Measurements from ENCODE around the gene STARD3. TPM values are rescaled to one million over a fixed set of nuclear protein-coding genes. Genes with fewer than 3 reads are reported as not detected.

The STARD3 gene
- total RNA-seq, 2 donors from 2014 or later: 52.5 to 67.7 TPM

DNA sequence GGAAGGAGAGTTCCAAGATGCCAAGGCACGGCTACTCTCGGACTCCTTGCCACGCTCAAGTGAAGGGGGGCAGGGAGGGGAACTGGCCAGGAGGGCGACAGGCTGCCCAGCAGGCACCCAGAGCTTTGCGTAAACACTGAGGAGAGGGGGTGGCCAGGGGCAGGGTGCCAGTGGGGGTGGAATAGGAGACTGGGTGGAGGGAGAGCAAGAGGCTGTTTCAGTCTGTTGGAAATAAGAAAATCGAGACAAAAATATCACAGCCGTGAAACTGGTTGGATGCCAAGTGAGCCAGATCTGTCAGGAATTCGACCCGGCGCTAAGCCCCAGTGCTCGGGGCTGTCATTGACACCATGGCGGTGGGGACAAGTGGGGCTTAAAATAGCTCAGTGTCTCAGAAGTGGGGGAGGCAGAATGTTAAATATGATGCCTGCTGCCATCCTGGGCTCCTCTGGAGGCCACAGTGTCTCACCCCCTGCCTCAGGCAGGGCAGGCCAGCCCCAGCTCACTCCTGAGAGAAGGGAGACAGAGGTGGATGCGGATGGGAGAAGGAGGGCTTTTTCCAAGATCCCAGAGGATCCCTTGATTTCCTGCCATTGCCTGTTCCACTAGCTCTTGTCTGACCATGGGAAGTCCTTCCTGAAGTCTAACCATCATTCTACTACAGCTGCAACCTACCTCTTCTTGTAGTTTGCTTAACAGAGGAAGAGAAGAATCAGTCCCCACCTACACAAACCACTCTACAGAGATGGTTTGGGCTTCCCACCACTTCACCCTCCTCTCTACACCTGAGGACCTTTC, 40.8 kb downstream of the STARD3 start:
- Histone ChIP-seq H3K4me3 (peak overlapping the region; percentile 29), H3K4me1 (ENCODE audit: control insufficient read depth in 1 of 2, low read depth in 2 of 2) (peaks cover 34 to 58% of the 10 kb centered on the region in 2 donors)
- peak; percentile 83 for DNase-seq (ENCODE audit: low spot score)

DNA sequence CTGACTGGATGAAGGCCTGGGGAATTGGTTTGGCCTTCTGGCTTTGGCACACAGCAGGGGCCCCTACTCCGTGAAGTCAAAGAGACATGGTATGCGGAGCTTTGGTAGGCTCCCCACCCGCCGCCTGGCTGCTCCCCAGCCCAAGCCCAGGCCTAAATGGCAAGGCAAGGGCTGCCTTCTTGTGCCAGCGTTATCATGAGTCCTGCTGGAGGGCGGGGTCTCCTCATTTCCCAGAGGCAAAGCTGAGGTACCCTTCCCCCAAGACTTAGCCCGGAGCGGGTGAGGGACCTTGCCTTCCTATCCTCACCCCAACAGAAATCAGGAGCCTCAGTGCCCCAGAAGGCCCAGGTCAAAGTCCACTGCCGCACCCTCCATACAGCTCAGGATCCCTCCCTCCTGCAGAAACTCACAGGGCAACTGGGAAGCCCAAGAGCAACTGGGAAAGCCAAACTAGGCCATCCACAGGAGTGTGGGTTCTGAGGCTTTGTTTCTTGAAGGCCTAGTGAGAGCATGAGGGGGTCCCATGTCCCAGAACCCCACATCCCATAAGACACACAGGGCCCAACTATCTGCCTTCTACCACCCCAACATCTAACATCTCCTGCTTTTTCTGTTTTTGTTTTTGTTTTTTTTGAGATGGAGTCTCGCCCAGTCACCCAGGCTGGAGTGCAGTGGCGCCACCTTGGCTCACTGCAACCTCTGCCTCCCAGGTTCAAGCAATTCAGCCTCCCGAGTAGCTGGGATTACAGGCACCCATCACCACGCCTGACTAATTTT, 41.6 kb downstream of the STARD3 start:
- Histone ChIP-seq H3K27ac (peak overlapping the region; percentile 87 to 92), H3K4me1 (ENCODE audit: control insufficient read depth in 1 of 2, low read depth in 2 of 2) (peaks cover 34 to 58% of the 10 kb centered on the region in 2 donors), H3K36me3 (no peaks in the 10 kb centered on the region), H3K4me3 (no peak overlapping the region), H3K27me3 (replicated peaks; ENCODE audit: insufficient read depth) (no peaks in the 10 kb centered on the region), H3K9me3 (no peaks in the 10 kb centered on the region)
- ATAC-seq (ENCODE audit: insufficient number of reproducible peaks, low FRiP score, low read depth) (no peak), DNase-seq (ENCODE audit: low spot score) (no peak)
- TF ChIP-seq, protein P1, sequence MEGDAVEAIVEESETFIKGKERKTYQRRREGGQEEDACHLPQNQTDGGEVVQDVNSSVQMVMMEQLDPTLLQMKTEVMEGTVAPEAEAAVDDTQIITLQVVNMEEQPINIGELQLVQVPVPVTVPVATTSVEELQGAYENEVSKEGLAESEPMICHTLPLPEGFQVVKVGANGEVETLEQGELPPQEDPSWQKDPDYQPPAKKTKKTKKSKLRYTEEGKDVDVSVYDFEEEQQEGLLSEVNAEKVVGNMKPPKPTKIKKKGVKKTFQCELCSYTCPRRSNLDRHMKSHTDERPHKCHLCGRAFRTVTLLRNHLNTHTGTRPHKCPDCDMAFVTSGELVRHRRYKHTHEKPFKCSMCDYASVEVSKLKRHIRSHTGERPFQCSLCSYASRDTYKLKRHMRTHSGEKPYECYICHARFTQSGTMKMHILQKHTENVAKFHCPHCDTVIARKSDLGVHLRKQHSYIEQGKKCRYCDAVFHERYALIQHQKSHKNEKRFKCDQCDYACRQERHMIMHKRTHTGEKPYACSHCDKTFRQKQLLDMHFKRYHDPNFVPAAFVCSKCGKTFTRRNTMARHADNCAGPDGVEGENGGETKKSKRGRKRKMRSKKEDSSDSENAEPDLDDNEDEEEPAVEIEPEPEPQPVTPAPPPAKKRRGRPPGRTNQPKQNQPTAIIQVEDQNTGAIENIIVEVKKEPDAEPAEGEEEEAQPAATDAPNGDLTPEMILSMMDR (IDR thresholded peaks at IDR 0.05): no peak

More for the DNA sequence above, 40.8 kb downstream of the STARD3 start:
- no peaks in the 10 kb centered on the region for H3K9me3 ChIP-seq
- peak; percentile 55 for ATAC-seq (ENCODE audit: insufficient number of reproducible peaks, low FRiP score, low read depth)
- peak overlapping the region; percentile 87 to 92 for H3K27ac ChIP-seq
- H3K36me3 ChIP-seq: no peaks in the 10 kb centered on the region
- TF ChIP-seq, protein P1 (IDR thresholded peaks at IDR 0.05): no peak
- H3K27me3 ChIP-seq (replicated peaks; ENCODE audit: insufficient read depth): no peaks in the 10 kb centered on the region

DNA sequence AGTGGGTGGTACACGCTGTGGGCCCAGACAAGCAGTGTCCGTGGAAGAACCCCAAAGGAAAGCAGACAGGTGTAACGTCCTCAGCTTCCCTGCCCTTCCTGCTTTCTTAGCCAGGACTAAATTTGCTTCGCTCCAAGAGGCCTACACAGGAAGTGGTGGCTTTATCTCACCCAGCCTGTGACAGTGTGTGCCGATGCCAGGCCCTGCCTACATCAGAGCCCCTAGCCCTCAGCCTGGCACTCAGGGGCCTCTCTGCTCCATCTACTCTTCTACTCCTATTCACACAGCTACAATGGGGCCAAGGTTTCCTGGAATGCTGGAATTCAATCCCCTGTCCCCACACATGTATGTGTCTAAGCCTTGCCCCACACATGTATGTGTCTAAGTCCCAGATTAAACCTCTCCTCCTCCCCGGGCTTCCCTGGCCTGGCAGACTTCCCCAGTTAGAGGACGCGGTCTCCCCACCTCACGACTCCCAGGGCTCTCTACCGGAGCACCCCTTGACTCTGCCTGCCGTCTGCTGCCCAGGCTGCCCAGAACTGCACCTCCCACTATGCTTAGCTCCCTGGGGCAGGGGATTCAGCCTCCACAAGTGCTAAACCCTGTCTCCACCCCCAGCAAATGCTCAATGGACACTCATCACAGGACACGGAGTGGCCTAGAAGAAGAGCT, 42.7 kb downstream of the STARD3 start:
- ATAC-seq (ENCODE audit: insufficient number of reproducible peaks, low FRiP score, low read depth): no peak
- peak overlapping the region; percentile 87 to 92 for H3K27ac ChIP-seq
- no peak for DNase-seq (ENCODE audit: low spot score)

DNA sequence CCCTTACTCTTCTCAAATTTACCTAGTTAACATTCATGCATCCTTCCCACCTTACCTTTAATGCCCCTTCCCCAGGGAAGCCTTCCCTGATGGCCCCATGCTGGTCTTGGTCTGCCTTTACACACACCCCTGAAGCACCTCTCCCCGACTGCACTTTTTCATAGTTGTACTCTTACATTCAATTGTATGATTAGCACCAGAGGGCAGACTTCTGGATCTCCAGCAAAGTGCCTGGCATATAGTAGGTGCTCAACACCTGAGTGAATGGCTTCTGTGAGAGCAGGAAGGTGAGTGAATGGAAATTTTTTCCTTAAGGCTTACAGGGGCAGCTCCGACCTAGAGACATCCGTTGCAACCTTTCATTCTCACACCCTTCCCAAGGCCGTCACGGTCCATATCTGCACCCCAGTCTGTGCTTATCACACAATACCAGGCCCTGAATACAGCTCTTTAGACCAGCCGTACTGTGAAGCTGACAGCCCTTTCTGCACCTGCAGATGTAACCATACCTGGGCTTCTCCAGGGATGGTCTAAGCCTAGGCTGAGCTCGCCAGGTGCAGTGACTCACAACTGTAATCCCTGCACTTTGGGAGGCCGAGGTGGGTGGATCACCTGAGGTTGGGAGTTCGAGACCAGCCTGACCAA, 46.5 kb downstream of the STARD3 start:
- TF ChIP-seq, protein P1 (IDR thresholded peaks at IDR 0.05): no peak
- Histone ChIP-seq H3K4me1 (ENCODE audit: control insufficient read depth in 1 of 2, low read depth in 2 of 2) (peaks cover 10 to 26% of the 10 kb centered on the region in 2 donors), H3K36me3 (no peaks in the 10 kb centered on the region), H3K27me3 (replicated peaks; ENCODE audit: insufficient read depth) (no peaks in the 10 kb centered on the region), H3K9me3 (no peaks in the 10 kb centered on the region), H3K4me3 (no peak overlapping the region), H3K27ac (no peak overlapping the region)
- no peak for DNase-seq (ENCODE audit: low spot score)
- no peak for ATAC-seq (ENCODE audit: insufficient number of reproducible peaks, low FRiP score, low read depth)

More for the DNA sequence above, 42.7 kb downstream of the STARD3 start:
- Histone ChIP-seq H3K4me1 (ENCODE audit: control insufficient read depth in 1 of 2, low read depth in 2 of 2) (peaks cover 34 to 53% of the 10 kb centered on the region in 2 donors), H3K27me3 (replicated peaks; ENCODE audit: insufficient read depth) (no peaks in the 10 kb centered on the region), H3K4me3 (no peak overlapping the region), H3K36me3 (no peaks in the 10 kb centered on the region), H3K9me3 (no peaks in the 10 kb centered on the region)
- TF ChIP-seq, protein P1 (IDR thresholded peaks at IDR 0.05): no peak
